ENCODE measurements around the gene NFIC.

The NFIC gene

DNA sequence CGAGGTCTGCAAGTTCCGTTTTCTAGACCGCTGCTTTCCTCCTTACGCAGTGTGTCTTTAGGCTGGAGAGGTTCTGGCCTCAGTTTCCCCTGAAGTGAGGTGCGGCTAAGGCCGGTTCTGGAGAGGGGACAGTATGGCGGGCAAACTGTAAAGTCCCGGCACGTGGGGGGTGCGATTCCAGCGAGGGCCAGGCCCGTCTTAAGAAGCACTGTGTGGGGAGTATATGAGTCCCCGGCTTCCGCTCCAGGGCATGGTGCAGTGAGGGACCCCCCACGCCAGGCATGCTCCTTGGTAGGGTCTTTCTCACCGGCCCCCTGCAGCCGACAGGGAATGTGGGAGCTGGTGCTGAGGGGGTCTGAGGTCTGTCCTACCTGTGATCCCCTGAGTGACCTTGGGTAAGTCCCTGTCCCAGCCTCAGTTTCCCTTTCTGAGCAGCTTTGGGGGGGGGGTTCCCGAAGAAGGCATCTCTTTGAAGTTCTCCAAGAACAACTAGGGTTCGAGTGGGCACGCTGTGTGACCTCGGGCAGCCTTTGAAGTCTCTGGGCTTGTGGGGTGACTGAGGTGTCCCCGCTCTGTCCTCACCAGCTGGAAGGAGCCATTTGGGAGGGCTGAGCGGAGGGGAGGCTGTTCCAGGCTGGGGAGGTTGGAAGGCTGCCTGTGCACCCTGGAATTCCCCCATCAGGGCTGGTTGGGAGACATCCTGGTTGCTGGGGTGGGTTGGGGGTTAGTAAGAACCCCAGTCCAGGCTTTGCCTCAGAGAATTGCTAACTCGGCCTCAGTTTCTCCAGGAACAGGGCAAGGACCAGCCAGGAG is 1.5 kb downstream of the NFIC start:
- Histone ChIP-seq H3K4me1 (ENCODE audit: control insufficient read depth, low read length) (no peaks in the 10 kb centered on the region), H3K27ac (ENCODE audit: low read depth, low read length) (no peak overlapping the region), H3K36me3 (ENCODE audit: control insufficient read depth, low read length) (no peaks in the 10 kb centered on the region), H3K27me3 (ENCODE audit: control insufficient read depth, low read length) (peaks cover 70% of the 10 kb centered on the region), H3K79me2 (ENCODE audit: control insufficient read depth, low read length) (no peaks in the 10 kb centered on the region), H3K4me3 (ENCODE audit: low read length) (no peak overlapping the region), H4K20me1 (ENCODE audit: control insufficient read depth, insufficient read depth, low read depth, low read length) (no peaks in the 10 kb centered on the region), H3K4me2 (ENCODE audit: low read length) (no peak overlapping the region), H3K9me3 (ENCODE audit: control insufficient read depth, insufficient read depth, low read length) (no peaks in the 10 kb centered on the region), H3F3A (ENCODE audit: control insufficient read depth, insufficient read depth) (no peaks in the 10 kb centered on the region), H3K9me2 (replicated peaks; ENCODE audit: control insufficient read depth, low read length) (no peaks in the 10 kb centered on the region)
- no peak for TF ChIP-seq EZH2phosphoT487 (IDR thresholded peaks at IDR 0.05; ENCODE audit: borderline replicate concordance, low read length)
- TF ChIP-seq, protein P1, sequence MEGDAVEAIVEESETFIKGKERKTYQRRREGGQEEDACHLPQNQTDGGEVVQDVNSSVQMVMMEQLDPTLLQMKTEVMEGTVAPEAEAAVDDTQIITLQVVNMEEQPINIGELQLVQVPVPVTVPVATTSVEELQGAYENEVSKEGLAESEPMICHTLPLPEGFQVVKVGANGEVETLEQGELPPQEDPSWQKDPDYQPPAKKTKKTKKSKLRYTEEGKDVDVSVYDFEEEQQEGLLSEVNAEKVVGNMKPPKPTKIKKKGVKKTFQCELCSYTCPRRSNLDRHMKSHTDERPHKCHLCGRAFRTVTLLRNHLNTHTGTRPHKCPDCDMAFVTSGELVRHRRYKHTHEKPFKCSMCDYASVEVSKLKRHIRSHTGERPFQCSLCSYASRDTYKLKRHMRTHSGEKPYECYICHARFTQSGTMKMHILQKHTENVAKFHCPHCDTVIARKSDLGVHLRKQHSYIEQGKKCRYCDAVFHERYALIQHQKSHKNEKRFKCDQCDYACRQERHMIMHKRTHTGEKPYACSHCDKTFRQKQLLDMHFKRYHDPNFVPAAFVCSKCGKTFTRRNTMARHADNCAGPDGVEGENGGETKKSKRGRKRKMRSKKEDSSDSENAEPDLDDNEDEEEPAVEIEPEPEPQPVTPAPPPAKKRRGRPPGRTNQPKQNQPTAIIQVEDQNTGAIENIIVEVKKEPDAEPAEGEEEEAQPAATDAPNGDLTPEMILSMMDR (IDR thresholded peaks at IDR 0.05; ENCODE audit: low read depth, low read length, poor library complexity, severe bottlenecking) = no peak

DNA sequence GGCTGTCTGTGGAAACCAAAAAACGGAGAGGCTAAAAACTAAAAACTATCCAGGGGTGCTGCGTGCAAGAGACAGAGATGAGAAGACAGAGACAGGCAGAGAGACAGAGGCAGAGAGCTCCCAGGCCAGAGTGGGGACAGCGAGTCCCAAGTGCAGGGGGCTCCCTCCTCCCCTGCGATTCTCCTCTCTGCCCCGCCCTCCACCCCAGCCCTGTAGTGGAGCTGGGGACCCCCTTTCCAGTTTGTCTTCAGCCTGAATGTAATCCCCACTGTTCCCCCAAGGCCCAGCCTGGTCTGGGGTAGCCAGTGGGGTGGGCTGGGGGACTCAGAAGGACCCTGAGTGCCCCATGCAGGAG is 2.0 kb downstream of the NFIC start:
- TF ChIP-seq, protein P1 (IDR thresholded peaks at IDR 0.05; ENCODE audit: low read depth, low read length, poor library complexity, severe bottlenecking) = no peak
- TF ChIP-seq EZH2phosphoT487 (IDR thresholded peaks at IDR 0.05; ENCODE audit: borderline replicate concordance, low read length) = no peak
- Histone ChIP-seq H3K36me3 (ENCODE audit: control insufficient read depth, low read length) (no peaks in the 10 kb centered on the region), H3K27ac (ENCODE audit: low read depth, low read length) (no peak overlapping the region), H3K4me3 (ENCODE audit: low read length) (no peak overlapping the region), H3F3A (ENCODE audit: control insufficient read depth, insufficient read depth) (no peaks in the 10 kb centered on the region), H3K27me3 (ENCODE audit: control insufficient read depth, low read length) (peaks cover 69% of the 10 kb centered on the region), H3K9me3 (ENCODE audit: control insufficient read depth, insufficient read depth, low read length) (no peaks in the 10 kb centered on the region), H3K4me1 (ENCODE audit: control insufficient read depth, low read length) (no peaks in the 10 kb centered on the region), H3K4me2 (ENCODE audit: low read length) (no peak overlapping the region), H3K79me2 (ENCODE audit: control insufficient read depth, low read length) (no peaks in the 10 kb centered on the region), H4K20me1 (ENCODE audit: control insufficient read depth, insufficient read depth, low read depth, low read length) (no peaks in the 10 kb centered on the region), H3K9me2 (replicated peaks; ENCODE audit: control insufficient read depth, low read length) (no peaks in the 10 kb centered on the region)

DNA sequence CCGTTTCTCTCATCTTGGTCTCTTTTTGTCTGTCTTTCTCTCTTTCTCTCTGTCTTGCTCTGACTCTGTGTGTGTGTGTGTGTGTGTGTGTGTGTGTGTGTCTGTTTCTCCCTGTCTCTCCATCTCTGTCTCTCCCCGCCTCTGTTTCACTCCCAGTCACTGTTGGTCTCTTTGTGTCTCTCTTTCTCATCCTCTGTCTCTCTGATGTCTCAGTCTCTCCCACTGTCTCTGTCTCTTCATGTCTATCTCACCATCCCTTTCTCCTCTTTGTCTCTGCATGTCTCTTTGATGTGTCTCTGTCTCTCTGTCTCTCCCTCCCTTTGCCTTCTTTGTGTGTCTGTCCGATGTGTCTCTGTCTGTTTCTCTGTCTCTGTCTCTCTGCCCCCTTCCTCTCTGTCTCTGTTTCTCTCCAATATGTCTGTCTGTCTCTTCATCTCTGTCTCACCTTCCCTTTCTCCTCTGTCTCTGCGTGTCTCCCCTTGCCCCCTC is 2.5 kb downstream of the NFIC start:
- H3K27ac ChIP-seq (ENCODE audit: low read depth, low read length) = no peak overlapping the region
- H3K4me1 ChIP-seq (ENCODE audit: control insufficient read depth, low read length) = no peaks in the 10 kb centered on the region

More for the DNA sequence above, 2.5 kb downstream of the NFIC start:
- Histone ChIP-seq H3K9me3 (ENCODE audit: control insufficient read depth, insufficient read depth, low read length) (no peaks in the 10 kb centered on the region), H3K9me2 (replicated peaks; ENCODE audit: control insufficient read depth, low read length) (no peaks in the 10 kb centered on the region), H3K27me3 (ENCODE audit: control insufficient read depth, low read length) (peaks cover 65% of the 10 kb centered on the region), H3K4me3 (ENCODE audit: low read length) (no peak overlapping the region), H3F3A (ENCODE audit: control insufficient read depth, insufficient read depth) (no peaks in the 10 kb centered on the region), H3K36me3 (ENCODE audit: control insufficient read depth, low read length) (no peaks in the 10 kb centered on the region), H4K20me1 (ENCODE audit: control insufficient read depth, insufficient read depth, low read depth, low read length) (no peaks in the 10 kb centered on the region), H3K4me2 (ENCODE audit: low read length) (no peak overlapping the region), H3K79me2 (ENCODE audit: control insufficient read depth, low read length) (no peaks in the 10 kb centered on the region)
- TF ChIP-seq, protein P1 (IDR thresholded peaks at IDR 0.05; ENCODE audit: low read depth, low read length, poor library complexity, severe bottlenecking) = no peak
- no peak; the same call in 1 of the 2 replicates for TF ChIP-seq EZH2phosphoT487 (IDR thresholded peaks at IDR 0.05; ENCODE audit: borderline replicate concordance, low read length)

Data from DOHH2 (cell line).